HEK293 (cell line): ENCODE data around the gene CDHR4.

Experiments
- CTCF ChIA-PET: fragments of 350-600 bp; formaldehyde crosslinking; extraction: SDS; loops from one replicate; lab custom pipeline; 2021; ENCODE audit warnings: antibody characterized with exemption; lab: Yijun Ruan, JAX
- POLR2A ChIA-PET: fragments of 300-600 bp; formaldehyde crosslinking; extraction: SDS; loops from one replicate; lab custom pipeline; 2020; ENCODE audit warnings: antibody characterized with exemption, inconsistent platforms; lab: Yijun Ruan, JAX
- H3K27ac ChIP-seq: fragments of 200-500 bp; sonication (Bioruptor generic); 2 replicates; pipeline ENCODE4 v1.5.1; 2014; ENCODE audit warnings: low read depth, low read length, control low read depth, inconsistent platforms; ENCODE audit errors: extremely low read depth
- H3K36me3 ChIP-seq, 2 experiments: fragments of 200-500 bp in 1 of 2; sonication (Bioruptor generic) in 1 of 2; 1 replicate in 1 of 2; 2 replicates in 1 of 2; pipeline ENCODE4 v1.5.1; 2014 to 2017; ENCODE audit warnings: inconsistent platforms in 2 of 2, low read length in 2 of 2; ENCODE audit not compliant: control insufficient read depth in 2 of 2, insufficient read depth in 1 of 2
- H3K4me1 ChIP-seq: fragments of 200-500 bp; sonication (Bioruptor generic); 2 replicates; pipeline ENCODE4 v1.5.1; 2014; ENCODE audit warnings: mild to moderate bottlenecking, low read length, inconsistent platforms; ENCODE audit not compliant: control insufficient read depth, insufficient read depth
- H3K4me3 ChIP-seq: 2 replicates; pipeline ENCODE4 v1.5.1; 2011; ENCODE audit warnings: low read depth, mild to moderate bottlenecking, control low read depth, low read length, moderate library complexity
- H3K9me3 ChIP-seq: fragments of 200-500 bp; sonication (Bioruptor generic); 2 replicates; pipeline ENCODE4 v1.5.1; 2014; ENCODE audit warnings: low read depth, low read length, inconsistent platforms; ENCODE audit not compliant: control insufficient read depth, insufficient read depth
- BCL11A ChIP-seq: fragments of 450-650 bp; formaldehyde crosslinking; IDR thresholded peaks from 2 replicates; pipeline ENCODE4 v1.5.1; 2016; ENCODE audit warnings: low read depth, missing biosample characterization, missing genetic modification characterization
- CTCF ChIP-seq: fragments of 450-650 bp; formaldehyde crosslinking; IDR thresholded peaks from 2 replicates; pipeline ENCODE4 v1.5.1; 2016; ENCODE audit warnings: missing biosample characterization, missing genetic modification characterization
- HOXC10 ChIP-seq: sonication (generic); formaldehyde crosslinking; IDR thresholded peaks from 2 replicates; pipeline ENCODE4 v1.8.1; 2023; ENCODE audit warnings: mild to moderate bottlenecking, missing genetic modification reagents
- KLF7 ChIP-seq: fragments of 450-650 bp; formaldehyde crosslinking; IDR thresholded peaks from 2 replicates; pipeline ENCODE4 v1.5.1; 2016; ENCODE audit warnings: missing biosample characterization, missing genetic modification characterization, borderline replicate concordance
- PRDM1 ChIP-seq: fragments of 450-650 bp; formaldehyde crosslinking; IDR thresholded peaks from 2 replicates; pipeline ENCODE4; 2016; ENCODE audit warnings: missing biosample characterization, missing genetic modification characterization
- PRDM10 ChIP-seq: fragments of 450-650 bp; formaldehyde crosslinking; IDR thresholded peaks from 2 replicates; pipeline ENCODE4 v1.5.1; 2016; ENCODE audit warnings: missing biosample characterization, missing genetic modification characterization
- PRDM2 ChIP-seq: fragments of 450-650 bp; formaldehyde crosslinking; IDR thresholded peaks from 2 replicates; pipeline ENCODE4 v1.5.1; 2016; ENCODE audit warnings: missing biosample characterization, missing genetic modification characterization, borderline replicate concordance
- SP3 ChIP-seq: fragments of 450-650 bp; formaldehyde crosslinking; IDR thresholded peaks from 2 replicates; pipeline ENCODE4 v1.5.1; 2016; ENCODE audit warnings: missing biosample characterization, missing genetic modification characterization
- TCF7L2 ChIP-seq: IDR thresholded peaks from 2 replicates; pipeline ENCODE4 v1.6.1; 2011; ENCODE audit warnings: low read depth, mild to moderate bottlenecking, inconsistent platforms, low read length, moderate library complexity, borderline replicate concordance
- ZBTB17 ChIP-seq: fragments of 450-650 bp; formaldehyde crosslinking; IDR thresholded peaks from 2 replicates; pipeline ENCODE4 v1.5.1; 2016; ENCODE audit warnings: missing biosample characterization, missing genetic modification characterization
- ZBTB7A ChIP-seq: fragments of 450-650 bp; formaldehyde crosslinking; IDR thresholded peaks from 2 replicates; pipeline ENCODE4 v1.5.1; 2016; ENCODE audit warnings: low read depth, missing biosample characterization, missing genetic modification characterization
- ZFP37 ChIP-seq: fragments of 450-650 bp; formaldehyde crosslinking; IDR thresholded peaks from 2 replicates; pipeline ENCODE4 v1.5.1; 2016; ENCODE audit warnings: missing biosample characterization, missing genetic modification characterization
- ZNF121 ChIP-seq: fragments of 450-650 bp; formaldehyde crosslinking; IDR thresholded peaks from 2 replicates; pipeline ENCODE4 v1.5.1; 2016; ENCODE audit warnings: missing biosample characterization, missing genetic modification characterization
- ZNF16 ChIP-seq: fragments of 450-650 bp; formaldehyde crosslinking; IDR thresholded peaks from 2 replicates; pipeline ENCODE4 v1.5.1; 2016; ENCODE audit warnings: low read depth, missing biosample characterization, missing genetic modification characterization
- ZNF202 ChIP-seq: fragments of 450-650 bp; formaldehyde crosslinking; IDR thresholded peaks from 2 replicates; pipeline ENCODE4 v1.5.1; 2016; ENCODE audit warnings: missing biosample characterization, missing genetic modification characterization, borderline replicate concordance
- ZNF324 ChIP-seq: fragments of 450-650 bp; formaldehyde crosslinking; IDR thresholded peaks from 2 replicates; pipeline ENCODE4 v1.5.1; 2016; ENCODE audit warnings: missing biosample characterization, missing genetic modification characterization
- ZNF433 ChIP-seq: fragments of 450-650 bp; formaldehyde crosslinking; IDR thresholded peaks from 2 replicates; pipeline ENCODE4 v1.5.1; 2016; ENCODE audit warnings: missing biosample characterization, missing genetic modification characterization, low read depth
- ZNF560 ChIP-seq: fragments of 450-650 bp; formaldehyde crosslinking; IDR thresholded peaks from 2 replicates; pipeline ENCODE4 v1.5.1; 2017; ENCODE audit warnings: missing biosample characterization, missing genetic modification characterization, borderline replicate concordance
- ZNF600 ChIP-seq: fragments of 450-650 bp; formaldehyde crosslinking; IDR thresholded peaks from 2 replicates; pipeline ENCODE4 v1.5.1; 2016; ENCODE audit warnings: missing biosample characterization, missing genetic modification characterization
- ZNF792 ChIP-seq: fragments of 450-650 bp; formaldehyde crosslinking; IDR thresholded peaks from 2 replicates; pipeline ENCODE4 v1.5.1; 2016; ENCODE audit warnings: missing biosample characterization, missing genetic modification characterization

The CDHR4 gene

GRCh38 chr3:49802719-49803464 lies 3.2 kb upstream of the CDHR4 start, which contains the start of gene INKA1 (continued):
- TF ChIP-seq PRDM1 (tag by site-specific recombination) (no peak), ZNF433 (tag by site-specific recombination) (no peak), ZNF16 (no peak), PRDM2 (tag by site-specific recombination) (no peak), ZNF560 (tag by site-specific recombination) (no peak), ZNF792 (tag by site-specific recombination) (no peak), HOXC10 (no peak), CTCF (tag by site-specific recombination) (peak; percentile 93), ZNF324 (tag by site-specific recombination) (no peak; the same call in 1 of the 2 replicates), ZFP37 (tag by site-specific recombination) (no peak; the same call in 1 of the 2 replicates), TCF7L2 (no peak), ZNF202 (tag by site-specific recombination) (no peak), SP3 (peak; percentile 61)

- Histone ChIP-seq H3K36me3 (no peaks in the 10 kb centered on the region), H3K27ac (no peak overlapping the region), H3K9me3 (no peaks in the 10 kb centered on the region), H3K4me1 (no peaks in the 10 kb centered on the region)
- CTCF ChIA-PET = interaction anchor here (0.9 to 3.1 kb wide), 4 partner anchors 19 to 262 kb away, joined by 3 to 29 read pairs (median 4); no protein-coding TSS in a partner anchor
- no peak for TF ChIP-seq ZBTB7A (tag by site-specific recombination)
- TF ChIP-seq ZBTB17 = 0 out of 2 replicates have a peak, but pooled peaks have one; percentile 31
- no peak for TF ChIP-seq BCL11A (tag by site-specific recombination)
- no peak for TF ChIP-seq ZNF600 (tag by site-specific recombination)
- no peak for TF ChIP-seq KLF7
- peak; percentile 57 for TF ChIP-seq PRDM10
- no peak for TF ChIP-seq ZNF121 (tag by site-specific recombination)
- TF ChIP-seq, all 188 proteins: peak for 2
- POLR2A ChIA-PET = interaction anchor here (0.6 kb wide), 1 partner anchor 25 kb away, joined by 3 read pairs; no protein-coding TSS in a partner anchor
- no peak overlapping the region for H3K4me3 ChIP-seq
These were observed 1.5 kb upstream of the CDHR4 start for GRCh38 chr3:49801160-49801559.
